ENCODE data around the gene WNT3A. TPM values are rescaled to one million over a fixed set of nuclear protein-coding genes. Genes with fewer than 3 reads are reported as not detected.

The WNT3A gene
- total RNA-seq, 4 donors from 2014 or later = not detected

- TF ChIP-seq CTCF (IDR thresholded peaks at IDR 0.05) = no peak
- no peak for TF ChIP-seq POLR2A (IDR thresholded peaks at IDR 0.05)
- no peak for DNase-seq
- intact Hi-C loops (cut with DNase I; ENCODE audit: low total_unique reads) = no loop called here
Measured at GRCh38 chr1:228043281-228043848, 36.6 kb downstream of the WNT3A start.

GRCh38 chr1:228044961-228045360, 38.2 kb downstream of the WNT3A start:
- Histone ChIP-seq H3K27me3 (no peaks in the 10 kb centered on the region), H3K9me3 (no peaks in the 10 kb centered on the region), H3K4me3 (no peak overlapping the region), H3K27ac (no peak overlapping the region), H3K4me1 (no peaks in the 10 kb centered on the region), H3K36me3 (no peaks in the 10 kb centered on the region)
- no peak for DNase-seq
- intact Hi-C loops (cut with DNase I; ENCODE audit: low total_unique reads) = no loop called here
- TF ChIP-seq CTCF (IDR thresholded peaks at IDR 0.05) (no peak), POLR2A (IDR thresholded peaks at IDR 0.05) (no peak)

More at GRCh38 chr1:228043281-228043848, 36.6 kb downstream of the WNT3A start:
- Histone ChIP-seq H3K4me3 (no peak overlapping the region), H3K36me3 (no peaks in the 10 kb centered on the region), H3K27me3 (no peaks in the 10 kb centered on the region), H3K4me1 (no peaks in the 10 kb centered on the region), H3K9me3 (no peaks in the 10 kb centered on the region), H3K27ac (no peak overlapping the region)

- no peak overlapping the region for H3K27ac ChIP-seq
- no peak overlapping the region for H3K4me3 ChIP-seq
- H3K27me3 ChIP-seq = no peaks in the 10 kb centered on the region
- no peak for TF ChIP-seq CTCF (IDR thresholded peaks at IDR 0.05)
- no peak for TF ChIP-seq POLR2A (IDR thresholded peaks at IDR 0.05)
- no peak for DNase-seq
- intact Hi-C loops (cut with DNase I; ENCODE audit: low total_unique reads) = no loop called here
- H3K9me3 ChIP-seq = no peaks in the 10 kb centered on the region
- H3K4me1 ChIP-seq = no peaks in the 10 kb centered on the region
- no peaks in the 10 kb centered on the region for H3K36me3 ChIP-seq
Measured at GRCh38 chr1:228045405-228045804, 38.6 kb downstream of the WNT3A start.

- Histone ChIP-seq H3K9me3 (no peaks in the 10 kb centered on the region), H3K27me3 (no peaks in the 10 kb centered on the region), H3K4me1 (no peaks in the 10 kb centered on the region), H3K36me3 (no peaks in the 10 kb centered on the region), H3K27ac (no peak overlapping the region), H3K4me3 (no peak overlapping the region)
- intact Hi-C loops (cut with DNase I; ENCODE audit: low total_unique reads) = no loop called here
- TF ChIP-seq CTCF (IDR thresholded peaks at IDR 0.05) = no peak
- no peak for TF ChIP-seq POLR2A (IDR thresholded peaks at IDR 0.05)
- DNase-seq = no peak
Measured at GRCh38 chr1:228045871-228046270, 39.1 kb downstream of the WNT3A start.

- no peak for DNase-seq
- Histone ChIP-seq H3K27ac (no peak overlapping the region), H3K4me3 (no peak overlapping the region), H3K9me3 (no peaks in the 10 kb centered on the region), H3K27me3 (no peaks in the 10 kb centered on the region), H3K4me1 (no peaks in the 10 kb centered on the region), H3K36me3 (no peaks in the 10 kb centered on the region)
- intact Hi-C loops (cut with DNase I; ENCODE audit: low total_unique reads) = no loop called here
- TF ChIP-seq POLR2A (IDR thresholded peaks at IDR 0.05) (no peak), CTCF (IDR thresholded peaks at IDR 0.05) (no peak)
Measured at GRCh38 chr1:228046421-228047182, 39.8 kb downstream of the WNT3A start.
